Stomach (tissue), 4 donors: ENCODE results near the gene PLCB1.

Experiments
- POLR2A ChIP-seq, 4 donors: fragments of 450-650 bp; IDR thresholded peaks; one replicate each; pipeline ENCODE4 v1.6.1; 2016; ENCODE audit warnings: antibody characterized with exemption in 4 of 4, control low read depth in 2 of 4, mild to moderate bottlenecking in 1 of 4, moderate library complexity in 1 of 4
- TF ChIP-seq, protein P1 (sequence below), 7 experiments: fragments of 450-650 bp in 4 of 7; fragments of 200-600 bp in 3 of 7; sonication (generic) in 3 of 7; IDR thresholded peaks; one replicate each; pipeline ENCODE4 v1.5.1; 2016 to 2019; ENCODE audit warnings: antibody characterized with exemption in 7 of 7, control low read depth in 2 of 7, mild to moderate bottlenecking in 1 of 7

GRCh38 chr20:8798505-8798904, 666.4 kb downstream of the PLCB1 start:
- TF ChIP-seq POLR2A (IDR thresholded peaks at IDR 0.05), result no peak
- TF ChIP-seq, protein P1, sequence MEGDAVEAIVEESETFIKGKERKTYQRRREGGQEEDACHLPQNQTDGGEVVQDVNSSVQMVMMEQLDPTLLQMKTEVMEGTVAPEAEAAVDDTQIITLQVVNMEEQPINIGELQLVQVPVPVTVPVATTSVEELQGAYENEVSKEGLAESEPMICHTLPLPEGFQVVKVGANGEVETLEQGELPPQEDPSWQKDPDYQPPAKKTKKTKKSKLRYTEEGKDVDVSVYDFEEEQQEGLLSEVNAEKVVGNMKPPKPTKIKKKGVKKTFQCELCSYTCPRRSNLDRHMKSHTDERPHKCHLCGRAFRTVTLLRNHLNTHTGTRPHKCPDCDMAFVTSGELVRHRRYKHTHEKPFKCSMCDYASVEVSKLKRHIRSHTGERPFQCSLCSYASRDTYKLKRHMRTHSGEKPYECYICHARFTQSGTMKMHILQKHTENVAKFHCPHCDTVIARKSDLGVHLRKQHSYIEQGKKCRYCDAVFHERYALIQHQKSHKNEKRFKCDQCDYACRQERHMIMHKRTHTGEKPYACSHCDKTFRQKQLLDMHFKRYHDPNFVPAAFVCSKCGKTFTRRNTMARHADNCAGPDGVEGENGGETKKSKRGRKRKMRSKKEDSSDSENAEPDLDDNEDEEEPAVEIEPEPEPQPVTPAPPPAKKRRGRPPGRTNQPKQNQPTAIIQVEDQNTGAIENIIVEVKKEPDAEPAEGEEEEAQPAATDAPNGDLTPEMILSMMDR (IDR thresholded peaks at IDR 0.05), result no peak
